KMS-11 (cell line): Measurements from ENCODE around the gene PPRC1.

ENCODE experiments used
- H2AFZ ChIP-seq: fragments of 200-600 bp; sonication (generic); 2 replicates; pipeline ENCODE4 v1.6.1; 2016; ENCODE audit warnings: antibody characterized with exemption, mixed run types, low read depth
- H3K27ac ChIP-seq: fragments of 200-600 bp; sonication (generic); 2 replicates; pipeline ENCODE4 v1.6.1; 2016; ENCODE audit warnings: mild to moderate bottlenecking, mixed run types
- H3K27me3 ChIP-seq: fragments of 200-600 bp; sonication (generic); 2 replicates; pipeline ENCODE4 v1.6.1; 2017; ENCODE audit warnings: mild to moderate bottlenecking, low read depth, mixed run types, moderate library complexity; ENCODE audit not compliant: insufficient read depth
- H3K36me3 ChIP-seq: fragments of 200-600 bp; sonication (generic); 2 replicates; pipeline ENCODE4 v1.6.1; 2017; ENCODE audit warnings: mild to moderate bottlenecking, mixed run types; ENCODE audit not compliant: insufficient read depth
- H3K4me1 ChIP-seq: fragments of 200-600 bp; sonication (generic); 2 replicates; pipeline ENCODE4 v1.6.1; 2016; ENCODE audit warnings: mild to moderate bottlenecking, low read depth, mixed run types; ENCODE audit not compliant: poor library complexity, severe bottlenecking
- H3K4me2 ChIP-seq: fragments of 200-600 bp; sonication (generic); 2 replicates; pipeline ENCODE4 v1.7.0; 2016; ENCODE audit warnings: mild to moderate bottlenecking, mixed run types
- H3K4me3 ChIP-seq: fragments of 200-600 bp; sonication (generic); IDR thresholded peaks from 2 replicates; pipeline ENCODE4 v1.6.1; 2017; ENCODE audit warnings: low read depth, low read length, mixed read lengths; ENCODE audit not compliant: insufficient read depth
- H3K79me2 ChIP-seq: fragments of 200-600 bp; sonication (generic); 2 replicates; pipeline ENCODE4 v1.6.1; 2016; ENCODE audit warnings: low read depth, mixed run types; ENCODE audit not compliant: insufficient read depth
- H3K9ac ChIP-seq: fragments of 200-600 bp; sonication (generic); 2 replicates; pipeline ENCODE4 v1.6.1; 2016; ENCODE audit warnings: mild to moderate bottlenecking, mixed run types
- H4K20me1 ChIP-seq: fragments of 200-600 bp; sonication (generic); 2 replicates; pipeline ENCODE4 v1.6.1; 2016; ENCODE audit warnings: mild to moderate bottlenecking, mixed run types; ENCODE audit not compliant: insufficient read depth
- TF ChIP-seq, protein P1 (sequence below): fragments of 200-600 bp; sonication (generic); conservative IDR thresholded peaks from 2 replicates; pipeline ENCODE4 v1.6.1; 2017; ENCODE audit warnings: low read depth, mild to moderate bottlenecking, antibody characterized with exemption, low read length, moderate library complexity, mixed read lengths

The PPRC1 gene

DNA sequence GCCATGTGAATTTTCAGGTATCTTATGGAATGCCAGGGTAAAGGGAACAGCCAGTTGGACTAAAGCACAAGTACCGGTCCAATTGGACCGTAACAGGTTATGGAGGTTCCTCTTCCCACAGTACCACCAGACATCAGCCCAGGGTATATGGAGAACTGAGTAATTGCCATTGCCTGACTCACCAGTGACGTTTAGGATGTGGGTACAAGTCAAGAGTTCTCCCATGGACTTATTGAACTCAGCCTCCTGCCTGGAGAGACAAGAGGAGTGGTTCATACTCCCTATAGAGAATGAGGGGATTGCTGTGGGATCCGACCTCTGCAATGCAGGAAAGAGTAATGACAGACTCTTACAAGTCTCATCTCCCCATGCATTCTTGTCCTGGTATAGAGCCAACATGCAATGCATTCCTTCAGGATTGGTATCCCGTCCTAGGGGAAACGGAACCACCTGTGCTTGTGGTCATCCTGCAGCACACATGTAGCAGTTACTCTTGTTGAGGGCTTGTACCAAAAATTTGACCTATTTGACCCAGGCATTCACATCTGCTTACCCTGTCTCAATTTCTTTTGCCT, 62.5 kb downstream of the PPRC1 start:
- H3K27me3 ChIP-seq, result no peaks in the 10 kb centered on the region
- H3K36me3 ChIP-seq, result no peaks in the 10 kb centered on the region
- H3K4me1 ChIP-seq, result peaks cover 3% of the 10 kb centered on the region
- H2AFZ ChIP-seq, result no peak overlapping the region
- no peaks in the 10 kb centered on the region for H4K20me1 ChIP-seq
- H3K79me2 ChIP-seq, result no peaks in the 10 kb centered on the region
- no peak overlapping the region for H3K9ac ChIP-seq
- H3K4me3 ChIP-seq, result no peak overlapping the region
- no peak overlapping the region for H3K4me2 ChIP-seq
- TF ChIP-seq, protein P1, sequence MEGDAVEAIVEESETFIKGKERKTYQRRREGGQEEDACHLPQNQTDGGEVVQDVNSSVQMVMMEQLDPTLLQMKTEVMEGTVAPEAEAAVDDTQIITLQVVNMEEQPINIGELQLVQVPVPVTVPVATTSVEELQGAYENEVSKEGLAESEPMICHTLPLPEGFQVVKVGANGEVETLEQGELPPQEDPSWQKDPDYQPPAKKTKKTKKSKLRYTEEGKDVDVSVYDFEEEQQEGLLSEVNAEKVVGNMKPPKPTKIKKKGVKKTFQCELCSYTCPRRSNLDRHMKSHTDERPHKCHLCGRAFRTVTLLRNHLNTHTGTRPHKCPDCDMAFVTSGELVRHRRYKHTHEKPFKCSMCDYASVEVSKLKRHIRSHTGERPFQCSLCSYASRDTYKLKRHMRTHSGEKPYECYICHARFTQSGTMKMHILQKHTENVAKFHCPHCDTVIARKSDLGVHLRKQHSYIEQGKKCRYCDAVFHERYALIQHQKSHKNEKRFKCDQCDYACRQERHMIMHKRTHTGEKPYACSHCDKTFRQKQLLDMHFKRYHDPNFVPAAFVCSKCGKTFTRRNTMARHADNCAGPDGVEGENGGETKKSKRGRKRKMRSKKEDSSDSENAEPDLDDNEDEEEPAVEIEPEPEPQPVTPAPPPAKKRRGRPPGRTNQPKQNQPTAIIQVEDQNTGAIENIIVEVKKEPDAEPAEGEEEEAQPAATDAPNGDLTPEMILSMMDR, result no peak
- no peak overlapping the region for H3K27ac ChIP-seq

GRCh38 chr10:102196893-102197292, 64.1 kb downstream of the PPRC1 start:
- Histone ChIP-seq H2AFZ (no peak overlapping the region), H3K4me3 (no peak overlapping the region), H3K4me1 (peaks cover 3% of the 10 kb centered on the region), H3K4me2 (no peak overlapping the region), H3K79me2 (no peaks in the 10 kb centered on the region), H3K9ac (no peak overlapping the region), H3K36me3 (no peaks in the 10 kb centered on the region), H3K27ac (no peak overlapping the region), H4K20me1 (no peaks in the 10 kb centered on the region), H3K27me3 (no peaks in the 10 kb centered on the region)
- TF ChIP-seq, protein P1, result no peak

DNA sequence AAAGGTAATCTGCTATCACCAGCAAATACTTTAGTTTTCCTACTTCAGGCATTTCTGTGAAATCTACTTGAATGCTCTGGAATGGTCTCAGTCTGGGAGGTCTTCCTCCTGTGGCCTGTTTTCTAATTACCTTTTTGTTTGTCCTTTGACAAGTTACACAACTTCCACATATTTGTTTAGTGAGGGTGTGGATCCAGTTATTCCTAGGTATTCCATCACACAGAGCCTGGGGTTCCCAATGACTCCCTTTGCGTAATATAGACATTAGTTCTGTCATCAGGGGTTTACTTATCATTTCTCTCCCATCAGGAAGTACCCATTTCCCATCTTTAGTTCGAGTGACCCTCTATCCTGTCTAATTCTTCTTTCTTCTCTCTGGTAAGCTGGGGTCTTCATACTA, 65.2 kb downstream of the PPRC1 start:
- H3K27ac ChIP-seq, result no peak overlapping the region
- no peak overlapping the region for H2AFZ ChIP-seq
- TF ChIP-seq, protein P1, result no peak
- no peaks in the 10 kb centered on the region for H3K79me2 ChIP-seq
- peaks cover 6% of the 10 kb centered on the region for H3K4me1 ChIP-seq
- H3K27me3 ChIP-seq, result no peaks in the 10 kb centered on the region
- H3K9ac ChIP-seq, result no peak overlapping the region
- no peak overlapping the region for H3K4me2 ChIP-seq
- H4K20me1 ChIP-seq, result no peaks in the 10 kb centered on the region
- no peaks in the 10 kb centered on the region for H3K36me3 ChIP-seq
- H3K4me3 ChIP-seq, result no peak overlapping the region
